Smooth muscle cell of trachea (primary cell): Measurements from ENCODE around the gene ICAM1. TPM values are rescaled to one million over a fixed set of nuclear protein-coding genes. Genes with fewer than 3 reads are reported as not detected.

Source experiments
- total RNA-seq: library from RNA; depleted of rRNA; stranded (reverse); fragments of >200 nt; gene quantifications from 2 replicates; pipeline ENCODE4 v1.2.1, GENCODE V29; 2014

Gene ICAM1
- total RNA-seq = 1.7 and 15.9 TPM in 2 replicates

GRCh38 chr19:10270616-10271394 is at the start of gene ICAM1:
ICAM1 (plus strand) TSS chr19:10271120; CDS start chr19:10271160, 40 bp downstream.

GRCh38 chr19:10230861-10231611 is 39.9 kb upstream of the ICAM1 start, which contains the start of gene S1PR2:
S1PR2 (minus strand) TSS chr19:10231331; CDS start chr19:10224905, 6,426 bp downstream.

GRCh38 chr19:10251792-10252694 is 18.9 kb upstream of the ICAM1 start, which contains the start of gene MRPL4:
MRPL4 (plus strand) TSS chr19:10252214; CDS start chr19:10252254, 40 bp downstream.

GRCh38 chr19:10286803-10287737 is 16.1 kb downstream of the ICAM1 start, which contains the start of gene ICAM4:
ICAM4 (plus strand) TSS chr19:10286955; CDS start chr19:10287013, 58 bp downstream.

GRCh38 chr19:10289836-10290356 is 19.0 kb downstream of the ICAM1 start, which contains the start of gene ICAM5:
ICAM5 (plus strand) TSS chr19:10289952; CDS start chr19:10290044, 92 bp downstream.

GRCh38 chr19:10309423-10309822 is 38.5 kb downstream of the ICAM1 start, which contains the start of gene ZGLP1:
ZGLP1 (minus strand) TSS chr19:10309815.

GRCh38 chr19:10315335-10316214 is 44.7 kb downstream of the ICAM1 start, which contains the start of gene FDX2:
FDX2 (minus strand) TSS chr19:10316015; CDS start chr19:10315996, 19 bp downstream.

GRCh38 chr19:10332965-10333757 is 62.2 kb downstream of the ICAM1 start, which contains the start of gene RAVER1:
RAVER1 (minus strand) TSS chr19:10333529; CDS start chr19:10333507, 22 bp downstream.

Other genes with a start within 250 kb of the ICAM1 start
- 23.9 and 38.2 TPM in 2 replicates for gene SHFL, start 184.8 kb upstream of the ICAM1 start, total RNA-seq
- gene ANGPTL6, start 168.4 kb upstream of the ICAM1 start, total RNA-seq = 0.44 and 0.66 TPM in 2 replicates
- 13.7 and 26.0 TPM in 2 replicates for gene PPAN, start 164.8 kb upstream of the ICAM1 start, total RNA-seq
- gene P2RY11, start 159.4 kb upstream of the ICAM1 start, total RNA-seq = 0.87 and 4.1 TPM in 2 replicates
- 309 and 329 TPM in 2 replicates for gene EIF3G, start 151.2 kb upstream of the ICAM1 start, total RNA-seq
- 44.0 and 97.9 TPM in 2 replicates for gene DNMT1, start 76.2 kb upstream of the ICAM1 start, total RNA-seq
- 37.7 and 70.8 TPM in 2 replicates for gene S1PR2, start 39.8 kb upstream of the ICAM1 start, total RNA-seq
- 25.3 and 29.5 TPM in 2 replicates for gene MRPL4, start 18.9 kb upstream of the ICAM1 start, total RNA-seq
- 1.2 and 3.5 TPM in 2 replicates for gene ICAM4, start 15.8 kb downstream of the ICAM1 start, total RNA-seq
- gene ICAM5, start 18.8 kb downstream of the ICAM1 start, total RNA-seq = 2.6 and 4.0 TPM in 2 replicates
- 0.29 and 0.50 TPM in 2 replicates for gene ZGLP1, start 38.7 kb downstream of the ICAM1 start, total RNA-seq
- 15.0 and 20.0 TPM in 2 replicates for gene FDX2, start 44.9 kb downstream of the ICAM1 start, total RNA-seq
- gene RAVER1, start 62.4 kb downstream of the ICAM1 start, total RNA-seq = 12.1 and 14.4 TPM in 2 replicates
- gene ICAM3, start 68.5 kb downstream of the ICAM1 start, total RNA-seq = 5.1 and 7.0 TPM in 2 replicates
- 65.9 and 101 TPM in 2 replicates for gene TYK2, start 109.5 kb downstream of the ICAM1 start, total RNA-seq
- 166 and 189 TPM in 2 replicates for gene CDC37, start 132.4 kb downstream of the ICAM1 start, total RNA-seq
- gene PDE4A, start 149.4 kb downstream of the ICAM1 start, total RNA-seq = 6.3 and 8.7 TPM in 2 replicates
- gene KEAP1, start 232.2 kb downstream of the ICAM1 start, total RNA-seq = 91.0 and 150 TPM in 2 replicates
- gene S1PR5, start 246.3 kb downstream of the ICAM1 start, total RNA-seq = 0.15 and 0.17 TPM in 2 replicates